Fibroblast of villous mesenchyme (primary cell): ENCODE results near the gene LOXL3. TPM values are rescaled to one million over a fixed set of nuclear protein-coding genes. Genes with fewer than 3 reads are reported as not detected.
A peak's percentile ranks its signal among the peaks of the same experiment; 100 is the strongest.
"Not testable (repeated sequence)": the region's sequence is repeated elsewhere in the genome, so short reads cannot be mapped to it uniquely, and the experiment has no call there.

ENCODE experiments used
- DNase-seq: peaks from one replicate; pipeline ENCODE4 v3.0.0-alpha.2; 2010; ENCODE audit warnings: low read depth
- H3K4me3 ChIP-seq: 2 replicates; pipeline ENCODE4 v1.5.1; 2011; ENCODE audit warnings: low read depth, mild to moderate bottlenecking, low read length
- CTCF ChIP-seq: IDR thresholded peaks from 2 replicates; pipeline ENCODE4 v1.5.1; 2012; ENCODE audit warnings: low read depth, mild to moderate bottlenecking, low read length; ENCODE audit not compliant: insufficient read depth
- total RNA-seq: library from RNA; depleted of rRNA; stranded (reverse); fragments of >200 nt; gene quantifications from 2 replicates; pipeline ENCODE4 v1.2.3, GENCODE V29; 2012

The LOXL3 gene
- total RNA-seq, 1 donor: 9.9 TPM

GRCh38 chr2:74495440-74495839 is 58.3 kb downstream of the LOXL3 start:
- DNase-seq: no peak
- no peak overlapping the region for H3K4me3 ChIP-seq
- TF ChIP-seq CTCF: no peak

GRCh38 chr2:74493546-74493945 is 60.2 kb downstream of the LOXL3 start:
- H3K4me3 ChIP-seq: no peak overlapping the region
- no peak for DNase-seq
- no peak for TF ChIP-seq CTCF

- no peak for TF ChIP-seq CTCF
- no peak for DNase-seq
- H3K4me3 ChIP-seq: no peak overlapping the region
Measured at GRCh38 chr2:74491648-74492544, 61.8 kb downstream of the LOXL3 start.

GRCh38 chr2:74489906-74490305 is 63.8 kb downstream of the LOXL3 start:
- TF ChIP-seq CTCF: no peak
- no peak for DNase-seq
- H3K4me3 ChIP-seq: no peak overlapping the region

- no peak for TF ChIP-seq CTCF
- DNase-seq: no peak
- H3K4me3 ChIP-seq: no peak overlapping the region
Measured at GRCh38 chr2:74488643-74489481, 64.9 kb downstream of the LOXL3 start.

- no peak for TF ChIP-seq CTCF
- no peak overlapping the region for H3K4me3 ChIP-seq
- no peak for DNase-seq
Measured at GRCh38 chr2:74486141-74486540, 67.6 kb downstream of the LOXL3 start.

- H3K4me3 ChIP-seq: peak overlapping the region; percentile 99
- DNase-seq: not testable (repeated sequence)
Measured at GRCh38 chr2:74483675-74484164, 70.0 kb downstream of the LOXL3 start.
